Activated CD8-positive, alpha-beta T cell treated with anti-CD3 and anti-CD28 coated beads for 36 hours (primary cell): ENCODE measurements around the gene MPO. TPM values are rescaled to one million over a fixed set of nuclear protein-coding genes. Genes with fewer than 3 reads are reported as not detected.

Experiments used
- ATAC-seq: fragments of 200-7000 bp; cut with Tn5 transposase; one replicate; pipeline ENCODE4 v1.10.0; 2021; ENCODE audit warnings: mild to moderate bottlenecking, moderate library complexity
- CTCF ChIA-PET: fragments of 350-600 bp; sonication (Branson Sonifier 250); formaldehyde crosslinking; loops from one replicate; lab custom pipeline; 2021; ENCODE audit warnings: antibody characterized with exemption; lab: Charles Lee
- POLR2A ChIA-PET: fragments of 350-600 bp; sonication (Branson Sonifier 250); formaldehyde crosslinking; loops from one replicate; lab custom pipeline; 2021; ENCODE audit warnings: antibody characterized with exemption; lab: Charles Lee
- DNase-seq: peaks from one replicate; pipeline ENCODE4 v3.0.0-alpha.2; 2020
- H3K27ac Mint-ChIP-seq: one replicate; pipeline ENCODE4 v1.8.0; 2021; ENCODE audit warnings: mild to moderate bottlenecking, mixed read lengths
- H3K27me3 Mint-ChIP-seq: one replicate; pipeline ENCODE4 v1.8.0; 2021; ENCODE audit warnings: mixed read lengths
- H3K36me3 Mint-ChIP-seq: one replicate; pipeline ENCODE4 v1.8.0; 2021; ENCODE audit warnings: low read depth, mixed read lengths
- H3K4me1 Mint-ChIP-seq: one replicate; pipeline ENCODE4 v1.8.0; 2021; ENCODE audit warnings: low read depth, mixed read lengths
- H3K4me3 Mint-ChIP-seq: one replicate; pipeline ENCODE4 v1.8.0; 2021; ENCODE audit warnings: mild to moderate bottlenecking, moderate library complexity, mixed read lengths
- H3K9me3 Mint-ChIP-seq: one replicate; pipeline ENCODE4 v1.8.0; 2021; ENCODE audit warnings: mixed read lengths
- CTCF ChIP-seq: fragments of 200-600 bp; IDR thresholded peaks from one replicate; pipeline ENCODE4 v1.8.0; 2022; ENCODE audit warnings: antibody characterized with exemption, mild to moderate bottlenecking
- intact Hi-C: fragments of 100-400 bp; cut with micrococcal nuclease; formaldehyde crosslinking; loops from one replicate; pipeline ENCODE4 v1.10.0; 2022
- total RNA-seq, 2 experiments: library from RNA; stranded (reverse); gene quantifications; one replicate each; pipeline ENCODE4 v1.2.3, GENCODE V29; 2021

Gene MPO
- total RNA-seq, 2 experiments from 2014 or later: not detected

DNA sequence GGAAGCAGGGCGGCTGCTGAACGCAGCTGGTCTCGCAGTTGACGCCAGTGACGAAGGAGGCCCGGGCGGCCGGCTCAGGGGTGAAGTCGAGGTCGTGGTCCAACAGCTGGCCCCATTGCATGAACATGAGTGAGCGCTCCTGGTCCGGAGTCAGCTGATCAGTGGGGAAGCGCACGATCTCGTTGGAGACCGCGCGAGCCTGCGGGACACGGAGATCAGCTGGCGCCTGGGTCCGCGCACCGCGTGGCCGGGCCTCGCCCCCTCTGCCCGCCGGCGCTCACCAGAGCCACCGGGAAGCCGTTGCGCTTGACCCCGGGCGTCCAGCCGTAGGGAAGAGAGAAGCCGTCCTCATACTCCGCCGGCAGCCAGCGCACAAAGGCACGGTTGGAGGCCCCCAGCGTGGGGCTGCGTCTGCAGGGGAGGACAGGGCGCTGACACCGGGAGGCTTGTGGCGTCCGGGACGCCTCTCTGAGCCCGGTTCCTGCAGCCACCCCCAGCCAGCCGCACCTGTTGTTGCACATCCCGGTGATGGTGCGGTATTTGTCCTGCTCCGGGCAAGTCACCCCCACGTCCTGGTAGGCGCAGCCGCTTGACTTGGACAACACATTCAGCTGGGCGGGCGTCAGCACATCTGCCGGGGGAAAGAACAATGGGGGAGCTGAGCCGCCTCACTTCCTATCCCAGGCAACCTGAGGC, 1.6 kb downstream of the MPO start:
- no peak for TF ChIP-seq CTCF
- intact Hi-C loops: no loop called here
- POLR2A ChIA-PET: no interaction called here
- Mint-ChIP-seq H3K27ac (no peak overlapping the region), H3K4me1 (peaks cover 4% of the 10 kb centered on the region), H3K4me3 (no peak overlapping the region), H3K27me3 (peaks cover 14% of the 10 kb centered on the region), H3K9me3 (no peaks in the 10 kb centered on the region), H3K36me3 (no peaks in the 10 kb centered on the region)
- ATAC-seq (peak; percentile 17), DNase-seq (no peak)
- CTCF ChIA-PET: interaction anchor here (2.0 to 2.1 kb wide), 2 partner anchors 25 to 26 kb away, joined by 7 to 8 read pairs; no protein-coding TSS in a partner anchor

DNA sequence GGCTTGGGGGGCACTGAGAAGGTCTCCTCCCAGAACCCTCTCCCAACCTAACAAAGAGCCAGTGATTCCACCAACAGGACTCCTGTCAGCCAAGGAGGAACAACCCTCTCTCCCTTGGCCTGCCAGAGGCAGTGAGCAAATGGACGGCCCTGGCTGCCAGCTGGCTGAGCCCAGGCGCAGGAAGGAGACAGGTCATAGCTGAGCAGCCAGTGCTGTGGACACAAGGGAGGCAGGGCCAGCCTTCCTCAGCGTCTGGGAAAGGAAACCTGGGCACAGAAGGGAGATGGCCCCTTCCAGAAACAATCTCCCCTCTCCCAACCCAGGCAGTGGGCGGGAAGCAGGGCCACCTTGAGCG, 2.1 kb downstream of the MPO start:
- TF ChIP-seq CTCF: no peak
- intact Hi-C loops: no loop called here
- Mint-ChIP-seq H3K27me3 (peaks cover 14% of the 10 kb centered on the region), H3K36me3 (no peaks in the 10 kb centered on the region), H3K4me3 (no peak overlapping the region), H3K4me1 (peaks cover 4% of the 10 kb centered on the region), H3K27ac (no peak overlapping the region), H3K9me3 (no peaks in the 10 kb centered on the region)
- DNase-seq (no peak), ATAC-seq (no peak)
- ChIA-PET POLR2A (no interaction called here), CTCF (interaction anchor here (2.0 kb wide), 1 partner anchor 25 kb away, joined by 7 read pairs; no protein-coding TSS in a partner anchor)

- DNase-seq (no peak), ATAC-seq (no peak)
- ChIA-PET POLR2A (no interaction called here), CTCF (interaction anchor here (0.8 to 2.0 kb wide), 5 partner anchors 21 to 189 kb away, joined by 3 to 7 read pairs (median 3); no protein-coding TSS in a partner anchor)
- Mint-ChIP-seq H3K4me3 (no peak overlapping the region), H3K36me3 (no peaks in the 10 kb centered on the region), H3K4me1 (peaks cover 4% of the 10 kb centered on the region), H3K9me3 (no peaks in the 10 kb centered on the region), H3K27ac (no peak overlapping the region), H3K27me3 (peaks cover 14% of the 10 kb centered on the region)
- intact Hi-C loops: no loop called here
- TF ChIP-seq CTCF: no peak
Measured at GRCh38 chr17:58277802-58278595, 2.7 kb downstream of the MPO start.

DNA sequence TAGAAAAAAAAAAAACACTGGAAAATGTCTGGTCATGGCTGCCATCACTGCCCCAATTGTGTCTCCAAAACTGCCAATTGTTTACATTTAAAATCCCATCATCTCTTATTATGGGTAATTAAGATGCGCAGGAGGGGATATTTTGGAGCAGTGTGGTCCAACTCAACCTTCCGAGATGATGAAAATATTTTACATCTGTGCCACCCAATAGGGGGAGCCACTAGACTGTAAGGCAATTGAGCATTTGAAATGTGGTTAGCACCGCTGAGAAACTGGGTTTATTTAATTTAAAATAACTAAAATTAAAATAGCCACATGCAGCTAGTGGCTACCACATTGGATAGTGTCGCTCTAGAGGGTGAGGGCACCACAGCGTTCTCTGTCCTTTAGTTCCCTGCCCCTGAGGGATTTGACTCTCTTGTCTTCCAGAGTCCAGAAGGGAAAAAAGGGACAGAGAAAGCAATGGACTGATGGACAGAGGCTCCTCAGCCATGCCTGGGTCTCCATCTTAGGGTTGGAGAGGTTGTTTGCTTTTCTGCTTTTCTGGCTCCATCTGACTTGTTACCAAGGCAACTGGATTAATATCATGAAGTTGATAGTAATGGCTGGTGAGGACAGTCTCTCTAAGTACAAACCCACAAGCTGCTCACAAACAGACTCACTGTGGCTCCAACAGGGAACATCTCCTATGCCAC, 3.5 kb downstream of the MPO start:
- TF ChIP-seq CTCF: peak; percentile 62
- no peak for ATAC-seq
- POLR2A ChIA-PET: no interaction called here
- no peaks in the 10 kb centered on the region for H3K9me3 Mint-ChIP-seq
- intact Hi-C loops: no loop called here
- peaks cover 4% of the 10 kb centered on the region for H3K4me1 Mint-ChIP-seq
- H3K4me3 Mint-ChIP-seq: no peak overlapping the region
- CTCF ChIA-PET: interaction anchor here (0.8 to 2.0 kb wide), 5 partner anchors 21 to 190 kb away, joined by 3 to 7 read pairs (median 3); no protein-coding TSS in a partner anchor
- DNase-seq: peak; percentile 36
- no peaks in the 10 kb centered on the region for H3K36me3 Mint-ChIP-seq
- peaks cover 14% of the 10 kb centered on the region for H3K27me3 Mint-ChIP-seq
- no peak overlapping the region for H3K27ac Mint-ChIP-seq
